ENCODE measurements around the gene C1orf198.

GRCh38 chr1:230858918-230859729 is 9.2 kb downstream of the C1orf198 start:
- TF ChIP-seq CTCF (IDR thresholded peaks at IDR 0.05) (no peak), POLR2A (IDR thresholded peaks at IDR 0.05) (no peak)

Measured in vagina (tissue), 2 donors.